GM21723 (cell line): ENCODE measurements around the gene FCER2.
"Not testable (repeated sequence)": the region's sequence is repeated elsewhere in the genome, so short reads cannot be mapped to it uniquely, and the experiment has no call there.

Experiments used
- ATAC-seq: cut with Tn5 transposase; IDR thresholded peaks from one replicate; pipeline ENCODE4 v1.9.1; 2021; ENCODE audit warnings: mild to moderate bottlenecking, moderate library complexity; ENCODE audit not compliant: unreplicated experiment

Gene FCER2, protein sequence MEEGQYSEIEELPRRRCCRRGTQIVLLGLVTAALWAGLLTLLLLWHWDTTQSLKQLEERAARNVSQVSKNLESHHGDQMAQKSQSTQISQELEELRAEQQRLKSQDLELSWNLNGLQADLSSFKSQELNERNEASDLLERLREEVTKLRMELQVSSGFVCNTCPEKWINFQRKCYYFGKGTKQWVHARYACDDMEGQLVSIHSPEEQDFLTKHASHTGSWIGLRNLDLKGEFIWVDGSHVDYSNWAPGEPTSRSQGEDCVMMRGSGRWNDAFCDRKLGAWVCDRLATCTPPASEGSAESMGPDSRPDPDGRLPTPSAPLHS

GRCh38 chr19:7701654-7702457 lies at the start of gene FCER2:
Gene FCER2 (minus strand): TSS chr19:7702131. CDS start chr19:7699760, 2,371 bp downstream.
- ATAC-seq, result peak; percentile 43

- ATAC-seq, result no peak
These were observed 49.3 kb upstream of the FCER2 start for GRCh38 chr19:7751157-7751783.

GRCh38 chr19:7748756-7749155 lies 46.8 kb upstream of the FCER2 start:
- no peak for ATAC-seq

GRCh38 chr19:7748171-7748570 lies 46.2 kb upstream of the FCER2 start:
- no peak for ATAC-seq

DNA sequence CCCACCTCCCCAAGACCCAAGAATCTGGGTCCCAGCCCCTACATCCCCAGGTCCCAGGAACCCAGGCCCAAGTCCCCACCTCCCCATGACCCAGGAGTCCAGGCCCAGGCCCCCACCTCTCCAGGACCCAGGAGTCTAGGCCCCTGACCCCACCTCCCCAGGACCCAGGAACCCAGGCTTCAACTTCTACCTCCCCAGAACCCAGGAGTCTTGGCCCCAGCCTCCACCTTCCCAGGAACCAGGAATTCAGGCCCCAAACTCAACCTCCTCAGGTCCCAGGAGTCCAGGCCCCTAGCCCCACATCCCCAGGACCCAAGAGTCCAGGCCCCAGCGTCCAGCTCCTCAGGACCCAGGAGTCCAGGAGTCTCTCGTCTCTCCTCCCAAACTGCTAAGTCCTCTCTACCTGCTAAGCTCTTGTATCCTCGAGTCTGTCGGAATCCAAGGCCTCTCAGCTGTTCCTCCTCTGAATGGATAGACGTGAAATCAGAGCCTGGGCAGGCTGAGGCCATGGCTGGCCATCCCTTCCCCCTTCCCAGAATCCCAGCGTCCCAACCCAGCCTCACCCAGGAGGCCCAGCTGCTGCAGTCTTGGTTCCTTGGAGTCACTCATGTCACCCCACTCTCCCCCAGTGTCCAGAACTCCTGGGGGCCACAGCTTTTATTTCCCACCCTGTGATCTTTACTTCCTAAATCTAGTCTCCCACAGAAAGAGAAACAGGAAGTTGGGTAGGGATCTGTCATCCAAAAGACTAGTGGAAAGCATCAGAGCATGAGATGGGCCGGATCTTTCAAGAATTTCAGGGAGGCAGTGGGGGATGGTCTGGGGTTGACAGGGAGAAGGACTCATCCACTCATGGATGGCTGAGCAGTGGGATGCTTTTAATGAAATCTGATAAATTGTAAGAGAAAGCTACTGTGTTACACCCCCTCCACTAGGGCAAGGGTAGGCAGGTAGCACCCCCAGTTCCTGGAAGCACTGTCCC lies 45.3 kb upstream of the FCER2 start, which contains the start of gene CD209:
CD209 (minus strand) TSS at position 632 of the 982 bp plus-strand sequence; CDS start at position 609, 23 bp downstream.
- no peak for ATAC-seq

- ATAC-seq, result not testable (repeated sequence)
These were observed 44.4 kb upstream of the FCER2 start for GRCh38 chr19:7746306-7746705.

DNA sequence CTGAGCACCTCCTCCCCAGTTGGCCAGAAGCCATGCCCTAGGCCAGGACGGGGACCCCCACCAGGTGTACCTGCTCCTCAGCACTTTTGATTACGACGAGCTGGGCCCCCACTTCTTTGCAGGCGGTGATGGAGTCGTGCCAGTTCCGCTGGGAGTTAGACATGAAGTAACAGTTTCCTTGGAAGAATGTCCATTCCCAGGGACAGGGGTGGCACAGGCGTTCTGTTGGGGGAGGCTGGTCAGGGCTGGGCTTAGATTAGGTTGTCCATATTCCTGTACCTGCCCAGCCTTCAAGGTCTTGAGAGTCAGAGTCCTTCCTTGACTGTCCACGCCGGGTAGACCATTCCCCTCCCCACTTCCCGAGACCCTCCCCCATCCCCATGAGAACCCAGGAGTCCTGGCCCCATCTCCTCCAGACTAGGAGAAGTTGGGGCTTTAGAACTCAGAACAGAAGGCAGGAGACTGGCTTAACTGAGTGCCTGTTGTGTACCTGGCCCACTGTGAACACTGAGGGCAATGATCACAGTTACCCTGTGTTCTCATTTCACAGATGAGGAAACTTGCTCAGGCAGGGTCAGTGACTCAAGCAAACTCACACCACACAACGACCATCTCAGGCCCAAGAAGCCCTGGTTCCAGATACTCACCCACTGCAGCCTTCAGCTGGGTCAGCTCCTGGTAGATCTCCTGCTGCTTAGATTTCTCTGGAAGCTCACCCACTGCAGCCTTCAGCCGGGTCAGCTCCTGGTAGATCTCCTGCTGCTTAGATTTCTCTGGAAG lies 43.1 kb upstream of the FCER2 start:
- no peak for ATAC-seq

GRCh38 chr19:7744199-7744786 lies 42.4 kb upstream of the FCER2 start:
- ATAC-seq, result no peak

DNA sequence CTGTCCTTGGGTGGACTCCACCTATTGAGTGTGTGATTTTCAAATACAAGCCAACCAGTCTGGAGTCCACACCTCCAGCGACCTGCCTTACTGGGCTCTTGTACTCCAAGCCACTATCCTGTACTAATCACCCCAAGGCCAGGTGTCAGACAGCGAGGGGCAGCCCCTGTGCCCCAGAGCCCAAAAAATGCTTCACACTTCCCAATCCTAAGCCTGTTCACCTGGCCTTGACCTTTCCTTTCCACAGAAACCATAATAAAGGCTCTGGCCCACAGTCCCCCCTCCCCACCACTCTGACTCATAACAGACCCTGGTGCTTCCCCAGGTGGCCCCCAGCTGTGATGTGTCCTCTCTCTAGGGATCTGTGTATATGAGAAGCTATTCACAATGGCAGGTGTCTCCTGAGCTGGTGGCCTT lies 41.5 kb upstream of the FCER2 start:
- peak; percentile 69 for ATAC-seq

- no peak for ATAC-seq
These were observed 41.1 kb upstream of the FCER2 start for GRCh38 chr19:7742991-7743390.

DNA sequence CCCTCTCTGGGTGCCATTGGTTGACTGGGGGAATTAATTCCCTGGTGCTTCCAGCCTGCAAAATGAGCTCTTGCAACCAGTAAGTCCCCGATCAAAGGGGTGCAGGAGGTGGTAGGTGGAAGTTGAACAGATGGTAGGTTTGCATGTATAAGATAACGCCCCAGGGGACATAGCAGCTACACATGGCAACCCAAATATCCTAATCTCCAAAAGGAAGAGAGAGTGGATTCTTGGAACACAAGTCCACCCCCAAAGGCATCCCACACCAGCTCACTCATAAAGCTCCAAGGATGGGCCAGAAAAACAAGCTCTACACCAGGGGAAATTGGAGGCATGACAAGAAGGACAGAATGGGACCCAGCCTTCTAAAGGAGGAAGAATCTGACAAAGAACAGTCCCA lies 40.6 kb upstream of the FCER2 start:
- no peak for ATAC-seq

GRCh38 chr19:7740682-7741054 lies 38.7 kb upstream of the FCER2 start:
- ATAC-seq, result no peak

GRCh38 chr19:7739801-7740681 lies 38.1 kb upstream of the FCER2 start:
- no peak for ATAC-seq

GRCh38 chr19:7739211-7739755 lies 37.4 kb upstream of the FCER2 start:
- ATAC-seq, result no peak

DNA sequence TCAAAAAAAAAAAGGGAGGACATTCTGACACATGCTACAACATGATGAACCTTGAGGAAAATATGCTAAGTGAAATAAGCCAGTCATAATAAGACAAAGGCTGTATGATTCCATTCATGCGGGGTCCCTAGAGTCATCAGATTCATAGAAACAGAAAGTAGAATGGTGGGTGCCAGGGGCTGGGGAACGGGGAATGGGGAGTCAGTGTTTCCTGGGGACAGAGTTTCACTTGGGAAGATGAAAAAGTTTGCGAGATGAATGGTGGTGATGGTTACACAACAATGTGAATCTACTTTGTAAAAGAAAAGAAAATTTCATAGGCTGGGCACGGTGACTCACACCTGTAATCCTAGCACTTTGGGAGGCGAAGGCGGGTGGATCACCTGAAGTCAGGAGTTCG lies 36.1 kb upstream of the FCER2 start:
- no peak for ATAC-seq

GRCh38 chr19:7737215-7737614 lies 35.3 kb upstream of the FCER2 start:
- ATAC-seq, result no peak

- ATAC-seq, result no peak
These were observed 34.2 kb upstream of the FCER2 start for GRCh38 chr19:7736148-7736547.
